Stimulated activated CD8-positive, alpha-beta memory T cell treated with anti-CD3 and anti-CD28 coated beads, Interleukin-12 subunit alpha, Interleukin-12 subunit beta, amount 100 ng/mL, for 1 hour (primary cell): ENCODE data around the gene HEBP1.
"Not testable (repeated sequence)": the region's sequence is repeated elsewhere in the genome, so short reads cannot be mapped to it uniquely, and the experiment has no call there.

ENCODE experiments used
- DNase-seq: peaks from one replicate; pipeline ENCODE4 v3.0.0-alpha.2; 2020; ENCODE audit warnings: low read depth

The HEBP1 gene

DNA sequence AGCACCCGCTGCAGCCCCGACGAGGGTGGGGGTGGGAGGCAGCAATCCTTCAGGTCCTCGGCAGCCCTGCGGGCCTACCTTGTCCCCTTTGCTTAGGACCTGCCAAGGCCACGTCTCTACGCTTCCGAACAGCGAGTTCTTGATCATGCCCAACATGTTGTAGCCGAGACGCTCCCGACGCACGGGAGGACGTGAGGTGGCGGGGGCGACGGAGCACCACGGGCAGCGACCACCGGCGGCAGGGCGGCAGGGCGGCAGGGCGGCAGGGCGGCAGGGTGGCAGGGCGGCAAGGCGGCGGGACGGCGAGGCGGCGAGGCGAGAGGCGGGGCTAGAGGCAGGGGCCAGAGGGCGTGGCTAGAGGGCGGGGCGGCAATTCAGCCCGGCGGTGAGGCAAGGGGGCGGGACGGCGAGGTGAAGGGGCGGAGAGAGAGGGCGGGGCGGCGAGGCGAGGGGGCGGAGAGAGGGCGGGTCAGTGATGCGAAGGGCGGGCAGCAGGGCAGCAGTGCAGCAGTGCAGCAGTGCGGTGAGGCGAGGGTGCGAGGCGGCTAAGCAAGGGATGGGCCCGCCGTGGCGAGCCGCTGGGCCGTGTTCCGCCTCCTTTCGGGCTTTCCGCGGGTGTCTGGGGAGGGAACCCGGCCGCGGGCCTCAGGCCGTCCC is at the start of gene HEBP1:
TSS of gene HEBP1 (minus strand) at position 307 of the 657 bp plus-strand sequence. CDS start at position 156, 151 bp downstream.
- peak; percentile 94 for DNase-seq

DNA sequence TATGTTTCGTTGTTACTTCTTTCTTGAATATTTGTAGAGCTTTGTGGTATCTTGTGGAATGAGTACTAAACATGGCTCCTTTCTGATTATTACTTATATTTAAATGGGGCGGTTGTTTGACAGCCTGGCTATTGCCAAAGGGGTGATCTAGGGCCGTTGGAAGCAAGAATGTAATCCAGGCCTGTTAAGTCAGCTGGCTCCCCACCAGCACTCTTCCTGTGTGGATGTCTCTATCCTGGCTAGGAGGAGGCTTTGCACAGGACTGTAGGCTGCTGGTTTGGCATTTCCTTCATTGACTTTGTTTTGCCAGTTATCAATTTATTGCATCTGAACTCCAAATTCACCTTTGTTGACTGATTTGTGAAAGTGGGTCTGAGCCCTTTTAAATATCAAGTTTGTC is 49.8 kb upstream of the HEBP1 start:
- DNase-seq, result no peak

DNA sequence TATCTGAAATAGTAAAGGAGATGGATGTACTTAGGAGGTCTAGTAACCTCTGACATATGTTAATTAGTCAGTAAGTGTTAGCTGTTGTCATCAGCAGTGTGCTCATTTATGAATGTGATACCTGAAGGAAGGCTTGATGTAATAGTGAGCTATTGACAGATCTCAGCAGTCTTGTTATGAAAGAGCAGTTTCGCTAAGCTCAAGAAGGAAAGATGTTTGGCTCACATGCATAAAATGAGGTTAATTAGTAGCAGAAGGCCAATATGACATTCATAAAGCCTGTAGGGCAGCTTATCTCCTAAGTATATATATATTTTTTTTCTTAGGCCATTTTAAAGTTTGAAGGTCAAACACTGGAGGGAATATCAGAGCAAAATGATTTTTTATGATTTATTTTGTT is 46.9 kb upstream of the HEBP1 start:
- no peak for DNase-seq

DNA sequence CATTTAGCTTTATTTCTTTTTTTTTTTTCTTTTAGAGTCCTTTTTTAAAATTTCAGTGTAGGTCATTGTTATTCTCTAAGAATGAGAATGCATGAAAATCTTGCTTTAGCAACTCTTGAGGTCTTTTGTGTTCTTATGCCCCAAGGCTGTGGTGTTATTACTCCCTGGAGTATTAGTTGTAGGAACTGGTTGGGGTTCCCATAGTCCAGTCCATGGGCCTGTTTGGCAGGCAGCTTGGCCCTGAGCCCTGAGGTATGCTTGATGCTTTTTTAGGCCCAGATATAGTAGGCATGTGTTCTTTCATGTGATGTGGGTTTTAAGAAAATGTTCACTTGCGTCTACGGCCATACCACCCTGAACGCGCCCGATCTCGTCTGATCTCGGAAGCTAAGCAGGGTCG is 45.8 kb upstream of the HEBP1 start:
- DNase-seq, result no peak

DNA sequence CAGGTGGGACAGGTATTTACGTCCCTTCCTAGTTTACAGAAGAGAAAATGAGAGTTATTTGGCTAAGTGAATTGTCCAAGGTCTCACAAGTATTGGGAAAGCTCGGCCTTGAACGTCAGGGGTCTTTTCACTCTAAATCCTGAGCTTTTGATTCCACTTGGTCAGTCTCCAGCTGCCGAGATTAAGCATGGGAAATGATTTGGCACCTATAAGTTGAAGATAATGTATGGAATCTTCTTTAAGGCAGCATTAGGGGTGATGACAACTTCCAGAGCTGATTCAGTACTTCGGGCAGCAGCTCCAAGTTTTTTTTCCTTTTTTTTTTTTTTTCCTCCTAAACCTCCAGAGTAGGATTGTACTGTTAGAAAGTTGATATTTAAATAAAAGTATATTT is 44.8 kb upstream of the HEBP1 start:
- DNase-seq, result no peak

GRCh38 chr12:13044002-13044905 is 44.2 kb upstream of the HEBP1 start, which contains the start of gene FAM234B:
Gene FAM234B (plus strand): TSS chr12:13044381. CDS start chr12:13044404, 23 bp downstream.
- peak; percentile 60 for DNase-seq

- no peak for DNase-seq
These were observed 42.7 kb upstream of the HEBP1 start for GRCh38 chr12:13042666-13043230.

DNA sequence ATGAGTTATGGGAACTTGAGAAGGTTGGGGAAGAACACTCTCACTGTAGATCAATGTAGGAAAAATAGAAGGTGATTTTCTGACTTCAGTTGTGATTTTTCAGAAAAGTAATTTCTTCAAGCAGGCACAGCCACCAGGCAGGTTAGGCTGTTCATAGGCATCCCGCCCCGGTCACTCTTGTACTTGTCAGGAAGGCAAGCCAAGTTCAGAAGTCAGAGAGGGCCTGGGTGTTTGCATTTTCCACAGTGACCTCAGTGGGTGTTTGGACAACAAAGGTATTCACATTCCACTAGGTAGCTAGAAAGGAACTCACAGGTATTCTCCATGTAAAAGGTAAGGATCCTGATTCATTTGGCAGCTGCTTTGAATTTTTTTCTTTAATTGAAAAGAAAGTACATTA is 41.2 kb upstream of the HEBP1 start:
- DNase-seq, result no peak

DNA sequence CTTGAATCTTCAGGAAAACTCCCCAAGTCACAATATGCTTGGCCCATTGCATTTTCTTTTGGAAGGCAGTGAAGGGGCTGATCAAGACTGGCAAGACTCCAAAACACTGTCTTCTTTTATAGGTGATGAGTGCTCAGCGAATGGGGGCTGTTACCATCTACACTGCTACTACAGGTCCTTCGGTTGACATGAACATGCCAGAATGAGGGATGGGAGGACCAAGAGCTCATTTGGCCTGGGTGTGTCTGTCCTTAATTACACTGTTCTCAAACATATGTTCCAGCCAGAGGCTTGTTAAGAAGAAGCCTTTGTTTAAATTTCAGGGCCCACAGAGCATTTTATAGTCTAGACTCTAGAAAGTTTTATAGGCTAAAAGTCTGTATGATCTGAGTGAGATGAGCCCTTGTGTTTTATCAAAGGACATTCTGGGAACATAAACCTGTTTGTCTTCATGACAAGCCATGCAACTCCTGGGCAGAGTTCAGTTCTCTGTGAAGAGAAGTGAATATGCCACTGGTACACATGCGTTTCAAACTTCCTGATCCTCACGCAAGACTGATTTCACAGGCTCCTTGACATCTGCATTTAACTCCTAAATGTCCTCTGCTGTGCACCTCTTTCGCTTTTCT is 39.4 kb upstream of the HEBP1 start:
- DNase-seq, result no peak

DNA sequence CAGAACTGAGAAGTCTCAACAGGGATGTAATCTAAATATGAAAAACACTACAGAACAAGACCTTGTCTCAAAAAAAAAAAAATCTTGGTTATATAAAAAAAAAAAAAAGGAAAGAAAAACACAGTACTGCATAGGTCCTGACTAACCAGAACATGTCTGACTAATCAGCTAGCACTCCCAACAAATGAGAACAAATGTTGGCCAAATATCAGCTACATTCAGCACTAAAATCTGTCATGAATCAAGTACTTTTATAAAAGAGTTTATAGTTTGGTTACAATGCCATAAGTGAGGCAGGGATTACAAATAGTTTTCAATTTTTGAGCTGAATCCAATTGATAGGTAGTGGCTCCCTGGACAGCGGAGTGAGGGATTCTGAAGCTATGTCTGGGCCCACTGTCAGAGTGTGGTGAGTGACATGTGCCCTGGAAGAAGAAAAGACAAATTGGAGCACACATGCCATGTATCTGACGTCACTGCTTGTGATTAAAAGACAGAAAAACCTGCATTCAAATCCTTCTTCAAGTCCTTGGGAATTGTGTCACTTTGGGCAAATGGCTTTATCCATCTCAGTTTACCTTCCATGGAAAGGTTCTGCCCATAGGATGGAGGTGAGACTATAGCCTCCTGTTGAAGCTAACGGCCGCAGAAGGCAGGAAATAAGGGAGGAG is 38.6 kb upstream of the HEBP1 start:
- no peak for DNase-seq

DNA sequence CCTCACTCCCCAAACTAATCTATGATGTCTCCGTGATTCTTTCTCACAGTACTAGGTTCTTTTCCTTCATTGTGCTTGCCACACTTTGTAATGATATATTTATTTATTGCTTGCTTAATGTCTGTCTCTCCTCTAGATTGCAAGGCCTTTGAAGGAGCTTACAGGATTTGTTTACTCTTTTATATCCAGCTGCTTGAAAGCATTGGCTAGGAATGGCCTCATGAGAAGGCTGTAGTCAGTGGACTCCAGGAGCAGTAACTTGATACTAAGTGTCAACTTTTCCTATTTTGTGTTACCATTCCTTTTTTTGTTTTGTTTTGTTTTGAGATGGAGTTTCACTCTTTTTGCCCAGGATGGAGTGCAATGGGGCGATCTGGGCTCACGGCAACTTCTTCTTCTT is 36.8 kb upstream of the HEBP1 start:
- DNase-seq, result no peak

GRCh38 chr12:13035335-13035734 is 35.3 kb upstream of the HEBP1 start:
- not testable (repeated sequence) for DNase-seq

DNA sequence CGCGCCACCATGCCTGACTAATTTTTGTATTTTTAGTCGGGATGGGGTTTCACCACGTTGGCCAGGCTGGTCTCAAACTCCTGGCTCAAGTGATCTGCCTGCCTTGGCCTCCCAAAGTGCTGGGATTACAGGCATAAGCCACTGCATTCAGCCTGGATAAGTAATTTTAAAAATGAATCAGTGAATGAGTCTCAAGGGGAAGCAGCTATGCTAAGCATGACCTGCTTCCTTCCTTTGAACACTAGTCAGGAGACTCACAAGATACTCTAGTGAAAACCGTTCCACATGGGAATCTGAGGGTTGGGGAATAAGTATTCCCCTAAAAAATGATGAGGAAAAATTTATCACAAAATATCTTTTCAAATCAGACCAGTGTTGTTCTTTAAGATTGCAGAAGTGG is 33.4 kb upstream of the HEBP1 start:
- DNase-seq, result no peak

GRCh38 chr12:13032164-13032563 is 32.1 kb upstream of the HEBP1 start:
- no peak for DNase-seq

DNA sequence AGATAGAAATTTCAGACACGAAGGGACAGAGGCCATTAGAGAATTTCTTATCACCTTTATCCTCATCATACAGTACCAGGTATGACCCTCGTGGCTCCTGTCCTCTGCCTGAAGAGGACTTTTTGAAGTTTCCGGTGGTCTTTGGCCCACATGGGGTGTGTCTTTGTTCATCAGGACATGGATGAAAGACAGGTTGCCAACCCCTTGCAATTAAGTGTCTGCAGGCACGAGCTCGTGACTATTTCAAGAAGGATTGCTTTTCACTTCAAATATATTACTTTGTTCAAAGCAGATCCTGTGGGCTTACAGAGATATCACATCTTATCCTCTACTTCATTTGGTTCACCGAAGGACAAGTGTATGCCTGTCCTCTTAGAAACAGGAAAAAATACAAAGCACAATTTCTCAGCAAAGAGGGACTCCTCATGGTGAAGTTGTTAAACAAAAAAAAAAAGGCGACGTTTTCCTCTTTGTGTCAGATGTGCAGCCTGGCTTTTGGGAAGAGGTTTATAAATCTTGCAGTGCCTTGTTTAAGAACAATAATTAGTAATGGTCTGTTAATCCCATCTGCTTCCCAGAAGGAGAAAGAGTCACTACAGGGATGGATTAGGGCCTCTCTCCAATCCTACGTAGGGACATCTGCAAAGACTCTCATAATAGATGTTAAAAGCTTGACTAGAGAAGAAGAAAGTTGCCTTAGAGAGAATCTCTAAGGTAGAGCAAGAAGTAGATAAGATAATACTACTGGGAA is 30.7 kb upstream of the HEBP1 start:
- no peak for DNase-seq

- no peak for DNase-seq
These were observed 28.9 kb upstream of the HEBP1 start for GRCh38 chr12:13028825-13029570.

GRCh38 chr12:13027508-13027907 is 27.4 kb upstream of the HEBP1 start:
- no peak for DNase-seq

DNA sequence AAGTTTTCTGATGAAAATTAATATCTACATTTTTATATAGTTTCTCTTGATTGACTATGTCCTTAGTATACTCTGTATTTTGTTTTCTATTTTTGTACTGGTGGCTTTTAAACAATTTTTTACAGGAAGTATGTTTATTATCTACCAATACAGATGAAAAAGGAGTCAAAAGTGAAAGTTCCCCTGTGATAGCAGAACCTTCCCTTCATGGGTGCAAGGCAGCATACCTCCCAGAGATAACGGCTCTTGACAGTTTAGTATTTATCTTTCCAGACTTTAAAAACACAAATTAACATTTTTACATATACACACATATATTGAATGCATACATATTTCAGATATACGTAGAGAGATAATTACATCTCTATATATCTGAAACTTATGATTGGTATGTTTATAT is 27.0 kb upstream of the HEBP1 start:
- no peak for DNase-seq

DNA sequence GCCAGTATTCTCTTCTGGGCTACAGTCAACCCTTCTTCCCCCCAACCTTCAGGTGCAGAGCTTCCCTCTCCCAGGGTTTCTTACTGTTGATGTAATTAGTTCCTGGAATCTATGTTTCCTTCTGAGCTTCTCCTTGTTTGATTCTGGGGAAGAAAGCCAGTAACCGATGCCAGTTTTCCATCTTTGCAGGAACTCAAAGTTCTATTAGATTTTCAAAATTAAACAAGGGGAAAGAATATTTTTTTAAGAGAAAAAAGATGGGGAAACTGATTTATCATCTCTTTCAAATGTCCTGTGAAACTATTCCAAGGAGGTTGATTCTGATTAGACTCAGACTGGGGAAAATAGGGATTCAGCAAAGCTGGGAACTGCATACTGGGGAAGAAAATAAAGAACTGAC is 26.2 kb upstream of the HEBP1 start:
- no peak for DNase-seq

DNA sequence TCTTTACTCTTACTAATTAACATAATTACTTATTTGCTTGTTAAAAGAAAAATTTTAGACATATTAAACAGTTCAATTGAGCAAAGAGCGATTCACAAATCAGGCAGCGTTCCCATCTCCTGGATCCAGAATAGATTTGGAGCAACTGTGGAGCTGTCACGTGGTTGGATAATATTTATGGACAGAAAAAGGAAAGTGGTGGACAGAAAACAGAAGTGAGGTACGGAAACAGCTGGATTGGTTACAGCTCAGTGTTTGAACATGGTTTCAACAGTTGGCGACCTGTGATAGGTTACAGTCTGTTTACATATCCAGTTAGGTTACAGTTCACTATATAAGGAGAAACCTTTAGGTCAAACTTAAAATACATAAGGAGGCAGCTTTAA is 24.5 kb upstream of the HEBP1 start:
- DNase-seq, result no peak
